K562 treated with DMSO at 1 percent for 4 hours (cell line): ENCODE data around the gene NDUFA13. TPM values are rescaled to one million over a fixed set of nuclear protein-coding genes. Genes with fewer than 3 reads are reported as not detected.

Source experiments
- total RNA-seq: library from RNA; unstranded; fragments of 300-600 nt; gene quantifications from 2 replicates; pipeline ENCODE4 v1.2.3, GENCODE V29; 2022; ENCODE audit not compliant: insufficient read depth

Gene NDUFA13
- 313 and 415 TPM in 2 replicates for total RNA-seq

GRCh38 chr19:19515642-19516519 is at the start of gene NDUFA13:
TSS of gene NDUFA13 (plus strand) at chr19:19516225. CDS start at chr19:19516239, 14 bp downstream.

DNA sequence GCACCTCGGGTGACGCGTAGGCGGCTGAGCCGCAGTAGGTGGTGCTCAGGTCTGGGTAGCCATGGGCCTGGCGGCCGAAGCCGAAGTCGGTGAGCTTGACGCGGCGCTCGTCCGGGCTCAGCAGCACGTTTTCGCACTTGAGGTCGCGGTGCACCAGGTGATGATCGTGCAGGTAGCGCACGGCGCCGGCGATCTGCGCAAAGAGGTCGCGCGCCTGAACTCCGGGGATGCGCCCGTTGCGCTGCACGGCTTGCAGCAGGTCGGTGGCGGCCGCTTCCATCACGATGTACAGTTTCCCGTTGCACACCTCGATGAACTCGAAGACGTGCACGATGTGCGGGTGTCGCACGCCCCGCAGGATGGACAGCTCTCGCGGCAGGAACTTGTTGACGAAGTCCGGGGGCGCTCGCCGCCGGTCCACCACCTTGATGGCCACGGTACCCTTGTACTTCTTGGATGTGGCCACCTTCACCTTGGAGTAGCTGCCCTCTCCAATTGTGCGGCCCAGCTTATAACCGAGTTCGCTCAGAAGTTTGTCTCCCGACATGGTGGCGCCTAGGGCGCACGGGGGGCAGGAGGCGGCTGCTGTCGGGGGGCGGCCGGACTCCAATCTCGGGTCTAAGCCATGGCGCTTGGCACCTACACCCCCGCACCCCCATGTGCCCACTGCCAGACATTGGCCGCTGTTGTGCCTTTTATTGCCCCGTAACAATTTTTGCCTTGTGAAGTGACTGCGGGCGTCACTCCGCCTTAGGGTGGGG is 964 bp upstream of the NDUFA13 start, which contains the start of gene TSSK6:
Gene TSSK6 (minus strand): TSS at position 668 of the 761 bp plus-strand sequence. CDS start 121 bp downstream, at position 547.

GRCh38 chr19:19528721-19529490 is 12.9 kb downstream of the NDUFA13 start, which contains the start of gene YJEFN3:
TSS of gene YJEFN3 (plus strand) at chr19:19528911. CDS start at chr19:19528933, 22 bp downstream.

GRCh38 chr19:19538061-19538784 is 22.2 kb downstream of the NDUFA13 start, which contains the start of gene CILP2:
TSS of gene CILP2 (plus strand) at chr19:19538265. CDS start at chr19:19538350, 85 bp downstream.

Other genes with a start within 250 kb of the NDUFA13 start
- not detected in 2 replicates for gene TM6SF2, start 242.9 kb upstream of the NDUFA13 start, total RNA-seq
- 36.1 and 51.6 TPM in 2 replicates for gene SUGP1, start 195.7 kb upstream of the NDUFA13 start, total RNA-seq
- 30.0 and 33.5 TPM in 2 replicates for gene MAU2, start 195.4 kb upstream of the NDUFA13 start, total RNA-seq
- 53.4 and 59.7 TPM in 2 replicates for gene GATAD2A, start 110.5 kb upstream of the NDUFA13 start, total RNA-seq
- 3.0 and 6.0 TPM in 2 replicates for gene TSSK6, start 677 bp upstream of the NDUFA13 start, total RNA-seq
- 1.7 and 6.6 TPM in 2 replicates for gene YJEFN3, start 12.7 kb downstream of the NDUFA13 start, total RNA-seq
- gene CILP2, start 22.0 kb downstream of the NDUFA13 start, total RNA-seq = 1.2 and 2.0 TPM in 2 replicates
- 2.6 and 3.4 TPM in 2 replicates for gene PBX4, start 102.5 kb downstream of the NDUFA13 start, total RNA-seq
- 11.9 and 19.4 TPM in 2 replicates for gene LPAR2, start 112.0 kb downstream of the NDUFA13 start, total RNA-seq
- 13.6 and 13.9 TPM in 2 replicates for gene GMIP, start 127.4 kb downstream of the NDUFA13 start, total RNA-seq
- gene ATP13A1, start 147.5 kb downstream of the NDUFA13 start, total RNA-seq = 62.5 and 84.4 TPM in 2 replicates
- gene ZNF101, start 152.6 kb downstream of the NDUFA13 start, total RNA-seq = 5.7 and 5.8 TPM in 2 replicates
- gene ZNF14, start 216.9 kb downstream of the NDUFA13 start, total RNA-seq = 2.9 and 4.0 TPM in 2 replicates